ENCODE data around the gene TMC8. TPM values are rescaled to one million over a fixed set of nuclear protein-coding genes. Genes with fewer than 3 reads are reported as not detected.

TMC8 gene
- total and polyA plus RNA-seq, 2 of the 8 experiments (the other 6 are each of a cell fraction or from before 2014, with no cell fraction given) = 1.00 to 2.8 TPM

DNA sequence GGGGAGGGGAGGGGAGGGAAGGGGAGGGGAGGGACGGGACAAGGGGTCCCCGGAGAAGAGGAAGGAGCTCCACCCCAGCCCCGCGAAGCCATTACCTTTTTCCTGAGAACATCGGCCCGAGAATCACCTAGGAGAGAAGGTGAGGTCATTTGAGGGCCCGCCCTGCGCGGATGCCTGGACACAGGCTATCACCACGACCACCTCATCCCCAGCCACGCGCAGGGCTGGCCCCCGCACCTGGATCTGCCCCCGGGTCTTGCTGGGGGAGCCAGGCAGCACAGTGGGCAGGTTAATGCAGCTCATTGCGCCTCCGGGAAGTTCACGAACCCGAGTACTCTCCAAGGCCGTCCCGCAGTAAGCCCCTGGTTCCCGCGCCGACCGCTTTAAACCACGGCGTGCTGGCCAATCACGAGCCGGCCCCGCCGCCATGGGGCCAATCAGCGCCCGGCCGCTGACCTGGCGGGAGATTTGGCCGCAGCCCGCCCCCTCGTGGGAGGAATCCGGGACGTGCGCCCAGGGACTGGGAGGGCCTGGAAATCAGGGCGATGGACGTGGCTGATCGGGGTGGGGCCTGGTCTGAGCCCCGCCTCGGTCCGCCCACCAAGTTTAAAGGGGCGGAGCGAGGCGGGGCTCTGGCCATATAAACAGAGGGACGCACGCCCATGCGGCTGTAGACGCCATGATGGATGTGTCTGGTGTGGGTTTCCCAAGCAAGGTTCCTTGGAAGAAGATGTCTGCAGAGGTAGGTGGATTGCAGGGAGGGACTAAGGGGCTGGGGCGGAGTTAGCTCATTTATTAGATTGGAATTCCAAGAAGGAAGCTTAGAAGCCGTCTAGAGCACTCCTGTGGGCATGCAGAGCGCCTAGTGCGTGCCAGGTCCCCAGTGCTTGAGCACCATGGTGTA, 56.4 kb downstream of the TMC8 start, which contains the start of the genes AFMID and TK1:
TSS of gene AFMID (plus strand) at position 671 of the 904 bp plus-strand sequence. CDS start at position 680, 9 bp downstream.
TSS of gene TK1 (minus strand) at position 361 of the 904 bp plus-strand sequence. CDS start at position 303, 58 bp downstream.
- Histone ChIP-seq H3K18ac (ENCODE audit: extremely low read depth, low read length) (peak within 1 kb of the TSS; percentile 83), H2AFZ (ENCODE audit: low read length) (0 out of 2 replicates have a peak within 1 kb of the TSS, but pooled peaks have one; percentile 43), H3K27ac (ENCODE audit: low read depth, low read length) (peak within 1 kb of the TSS; percentile 94), H2BK20ac (ENCODE audit: low read length) (no peak within 1 kb of the TSS), H3K79me1 (ENCODE audit: low read depth, low read length) (peaks cover 12% of the 10 kb centered on the region), H3K23me2 (ENCODE audit: low read depth, low read length) (peaks cover 4% of the 10 kb centered on the region), H2BK5ac (ENCODE audit: low read depth, low read length) (peak within 1 kb of the TSS; percentile 83; the same call in 1 of the 2 replicates), H3K4ac (replicated peaks; ENCODE audit: insufficient read length, low read depth, low read length) (peak within 1 kb of the TSS; percentile 85), H3K23ac (ENCODE audit: insufficient read length) (no peak within 1 kb of the TSS), H3K56ac (replicated peaks; ENCODE audit: insufficient read length, low read depth, low read length) (peak within 1 kb of the TSS; percentile 88), H3K27me3 (replicated peaks in 1 of 4; ENCODE audit: control insufficient read depth in 3 of 4, extremely low read depth in 1 of 4, insufficient read depth in 3 of 4, low read length in 3 of 4) (no peaks in the 10 kb centered on the region; a peak in 1 of 7 replicates), H3K79me2 (ENCODE audit: control insufficient read depth in 1 of 2, insufficient read depth in 2 of 2, low read length in 2 of 2) (peaks cover 0 to 42% of the 10 kb centered on the region in 2 experiments; a peak in 3 of 4 replicates), H2BK15ac (ENCODE audit: low read length) (no peak within 1 kb of the TSS), H4K20me1 (replicated peaks in 1 of 2; ENCODE audit: control insufficient read depth in 1 of 2, insufficient read depth in 2 of 2, low read length in 2 of 2) (peaks cover 10 to 12% of the 10 kb centered on the region in 2 experiments), H3K4me1 (replicated peaks in 1 of 4; ENCODE audit: control insufficient read depth in 3 of 4, insufficient read depth in 4 of 4, low read length in 3 of 4) (peaks cover 0 to 13% (median 5%) of the 10 kb centered on the region in 4 experiments; a peak in 6 of 7 replicates), H3K9ac (replicated peaks in 1 of 4; ENCODE audit: extremely low read depth in 1 of 4, low read depth in 3 of 4, low read length in 3 of 4) (peak within 1 kb of the TSS; percentile 80 to 95 (median 94)), H3K36me3 (ENCODE audit: control insufficient read depth in 2 of 4, insufficient read depth in 4 of 4, low read length in 3 of 4) (peaks cover 15 to 38% (median 28%) of the 10 kb centered on the region in 4 experiments), H3K9me3 (ENCODE audit: insufficient read depth in 2 of 2, low read depth in 1 of 2, low read length in 1 of 2) (no peaks in the 10 kb centered on the region), H2BK12ac (ENCODE audit: low read depth, low read length) (peak within 1 kb of the TSS; percentile 29; the same call in 1 of the 2 replicates), H3K14ac (ENCODE audit: insufficient read length) (no peak within 1 kb of the TSS), H2BK120ac (replicated peaks; ENCODE audit: low read depth, low read length) (peak within 1 kb of the TSS; percentile 33), H3K4me3 (ENCODE audit: extremely low read depth in 1 of 4, insufficient read depth in 2 of 4, low read depth in 3 of 4, low read length in 4 of 4) (peak within 1 kb of the TSS; percentile 71 to 85 (median 80)), H4K8ac (ENCODE audit: extremely low read depth, insufficient read depth, low read length) (peak within 1 kb of the TSS; percentile 98), H3K4me2 (ENCODE audit: insufficient read depth in 1 of 2, low read depth in 2 of 2, low read length in 2 of 2) (peak within 1 kb of the TSS; percentile 80 to 84), H2AK5ac (ENCODE audit: low read depth, low read length) (no peak within 1 kb of the TSS), H4K5ac (ENCODE audit: insufficient read length, low read depth, low read length) (peak within 1 kb of the TSS; percentile 85), H4K91ac (replicated peaks; ENCODE audit: insufficient read length, low read length) (peak within 1 kb of the TSS; percentile 73)
- ChIA-PET POLR2A (ENCODE audit: partially characterized antibody) (interaction anchor here (0.5 to 7.3 kb wide), 39 partner anchors 10 to 658 kb away, joined by 3 to 131 read pairs (median 5); partner anchors contain the start of genes BIRC5, TMC6 and TMC8), CTCF (ENCODE audit: partially characterized antibody) (interaction anchor here (1.0 to 6.9 kb wide), 16 partner anchors 11 to 59 kb away, joined by 3 to 76 read pairs (median 5); partner anchors contain the start of genes BIRC5 and TMC6)
- DNase-seq (ENCODE audit: low read depth in 1 of 2, low spot score in 2 of 2) (peak; percentile 95 to 100), FAIRE-seq (no peak)
- 5% methylated on average over 53 of the region's 57 CpGs; no CpG with 5 or more reads in 1 of the 2 experiments for WGBS, 2 experiments (ENCODE audit: extremely low coverage in 1 of 2, insufficient coverage in 1 of 2, insufficient read length in 1 of 2, insufficient replicate concordance in 2 of 2, low coverage in 1 of 2, low lambda C conversion rate in 2 of 2, missing lambda C conversion rate in 1 of 2)
- peak; percentile 85 for TF ChIP-seq GTF2F1 (IDR thresholded peaks at IDR 0.05; ENCODE audit: borderline replicate concordance, low read depth, low read length)
- TF ChIP-seq PHF8 (conservative IDR thresholded peaks at IDR 0.05; ENCODE audit: low read depth, low read length) = peak; percentile 98
- TF ChIP-seq, protein P1, sequence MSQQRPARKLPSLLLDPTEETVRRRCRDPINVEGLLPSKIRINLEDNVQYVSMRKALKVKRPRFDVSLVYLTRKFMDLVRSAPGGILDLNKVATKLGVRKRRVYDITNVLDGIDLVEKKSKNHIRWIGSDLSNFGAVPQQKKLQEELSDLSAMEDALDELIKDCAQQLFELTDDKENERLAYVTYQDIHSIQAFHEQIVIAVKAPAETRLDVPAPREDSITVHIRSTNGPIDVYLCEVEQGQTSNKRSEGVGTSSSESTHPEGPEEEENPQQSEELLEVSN (IDR thresholded peaks at IDR 0.05) = peak; percentile 95
- TF ChIP-seq TBP (IDR thresholded peaks at IDR 0.05; ENCODE audit: low read depth, low read length) = peak; percentile 96
- TF ChIP-seq RFX5 (IDR thresholded peaks at IDR 0.05; ENCODE audit: borderline replicate concordance, low read depth, low read length) = no peak
- TF ChIP-seq POLR2AphosphoS5 (IDR thresholded peaks at IDR 0.05; ENCODE audit: low read depth, low read length) = peak; percentile 98
- TF ChIP-seq TAF7 (optimal IDR thresholded peaks at IDR 0.05; ENCODE audit: borderline replicate concordance, low read depth, low read length) = peak; percentile 92
- peak in 1 of 2 experiments; percentile 79; a peak in 2 of 4 replicates for TF ChIP-seq SIN3A (conservative IDR thresholded peaks at IDR 0.05 in 1 of 2, IDR thresholded peaks at IDR 0.05 in 1 of 2; ENCODE audit: low read depth in 1 of 2, low read length in 2 of 2)

Measured in H1 (cell line).